Measurements from ENCODE around the gene INSYN1. TPM values are rescaled to one million over a fixed set of nuclear protein-coding genes. Genes with fewer than 3 reads are reported as not detected.

INSYN1 gene
- total RNA-seq, result 0.43 and 0.66 TPM in 2 replicates

GRCh38 chr15:73753250-73754130 lies at the start of gene INSYN1:
Gene INSYN1, minus strand, starts transcription at chr15:73753351. Its CDS starts 2,221 bp downstream, at chr15:73751130.

Other genes with a start within 250 kb of the INSYN1 start
- 178 and 195 TPM in 2 replicates for gene NPTN, start 120.0 kb downstream of the INSYN1 start, total RNA-seq
- gene CD276, start 69.0 kb downstream of the INSYN1 start, total RNA-seq, result 137 and 150 TPM in 2 replicates
- not detected in 2 replicates for gene TBC1D21, start 120.2 kb upstream of the INSYN1 start, total RNA-seq
- gene LOXL1, start 173.1 kb upstream of the INSYN1 start, total RNA-seq, result 42.2 and 100 TPM in 2 replicates
- 16.6 and 26.9 TPM in 2 replicates for gene STOML1, start 238.9 kb upstream of the INSYN1 start, total RNA-seq
- gene PML, start 241.4 kb upstream of the INSYN1 start, total RNA-seq, result 54.7 and 77.3 TPM in 2 replicates

Measured in placental pericyte (primary cell).